ENCODE measurements around the gene PTHLH.

Gene PTHLH

GRCh38 chr12:27982951-27983350 lies 10.4 kb upstream of the PTHLH start:
- peaks cover 15% of the 10 kb centered on the region for H3K4me1 ChIP-seq (ENCODE audit: low read depth, poor library complexity, severe bottlenecking)
- no peak overlapping the region for H3K27ac ChIP-seq
- H3K4me3 ChIP-seq (IDR thresholded peaks at IDR 0.05; ENCODE audit: insufficient read depth, low read depth, low read length), result no peak overlapping the region
- H3K36me3 ChIP-seq (ENCODE audit: insufficient read depth), result no peaks in the 10 kb centered on the region
- H3K79me2 ChIP-seq (ENCODE audit: insufficient read depth, low read depth), result no peaks in the 10 kb centered on the region
- H3K4me2 ChIP-seq, result no peak overlapping the region
- H3K9ac ChIP-seq, result no peak overlapping the region
- no peaks in the 10 kb centered on the region for H4K20me1 ChIP-seq (ENCODE audit: insufficient read depth)
- no peak for TF ChIP-seq CTCF (conservative IDR thresholded peaks at IDR 0.05; ENCODE audit: low read depth, low read length)
- no peak overlapping the region for H2AFZ ChIP-seq (ENCODE audit: low read depth)
- no peaks in the 10 kb centered on the region for H3K27me3 ChIP-seq (ENCODE audit: insufficient read depth, low read depth)

GRCh38 chr12:27982385-27982784 lies 9.9 kb upstream of the PTHLH start:
- Histone ChIP-seq H3K27ac (no peak overlapping the region), H2AFZ (ENCODE audit: low read depth) (no peak overlapping the region), H3K79me2 (ENCODE audit: insufficient read depth, low read depth) (no peaks in the 10 kb centered on the region), H3K4me2 (no peak overlapping the region), H3K9ac (no peak overlapping the region), H3K4me1 (ENCODE audit: low read depth, poor library complexity, severe bottlenecking) (peaks cover 16% of the 10 kb centered on the region), H3K4me3 (IDR thresholded peaks at IDR 0.05; ENCODE audit: insufficient read depth, low read depth, low read length) (no peak overlapping the region), H3K27me3 (ENCODE audit: insufficient read depth, low read depth) (no peaks in the 10 kb centered on the region), H3K36me3 (ENCODE audit: insufficient read depth) (no peaks in the 10 kb centered on the region), H4K20me1 (ENCODE audit: insufficient read depth) (no peaks in the 10 kb centered on the region)
- TF ChIP-seq CTCF (conservative IDR thresholded peaks at IDR 0.05; ENCODE audit: low read depth, low read length), result no peak

- Histone ChIP-seq H3K79me2 (ENCODE audit: insufficient read depth, low read depth) (no peaks in the 10 kb centered on the region), H3K4me3 (IDR thresholded peaks at IDR 0.05; ENCODE audit: insufficient read depth, low read depth, low read length) (no peak overlapping the region), H3K4me1 (ENCODE audit: low read depth, poor library complexity, severe bottlenecking) (peaks cover 16% of the 10 kb centered on the region), H3K36me3 (ENCODE audit: insufficient read depth) (no peaks in the 10 kb centered on the region), H2AFZ (ENCODE audit: low read depth) (no peak overlapping the region), H3K4me2 (no peak overlapping the region), H4K20me1 (ENCODE audit: insufficient read depth) (no peaks in the 10 kb centered on the region), H3K27ac (no peak overlapping the region), H3K27me3 (ENCODE audit: insufficient read depth, low read depth) (no peaks in the 10 kb centered on the region), H3K9ac (no peak overlapping the region)
- TF ChIP-seq CTCF (conservative IDR thresholded peaks at IDR 0.05; ENCODE audit: low read depth, low read length), result no peak
Observed at GRCh38 chr12:27981874-27982273, 9.3 kb upstream of the PTHLH start.

- H3K4me3 ChIP-seq (IDR thresholded peaks at IDR 0.05; ENCODE audit: insufficient read depth, low read depth, low read length), result no peak overlapping the region
- no peaks in the 10 kb centered on the region for H4K20me1 ChIP-seq (ENCODE audit: insufficient read depth)
- TF ChIP-seq CTCF (conservative IDR thresholded peaks at IDR 0.05; ENCODE audit: low read depth, low read length), result no peak
- H3K36me3 ChIP-seq (ENCODE audit: insufficient read depth), result no peaks in the 10 kb centered on the region
- peak overlapping the region; percentile 2; the same call in 1 of the 2 replicates for H3K4me2 ChIP-seq
- H3K27ac ChIP-seq, result no peak overlapping the region
- peaks cover 16% of the 10 kb centered on the region for H3K4me1 ChIP-seq (ENCODE audit: low read depth, poor library complexity, severe bottlenecking)
- no peak overlapping the region for H2AFZ ChIP-seq (ENCODE audit: low read depth)
- H3K79me2 ChIP-seq (ENCODE audit: insufficient read depth, low read depth), result no peaks in the 10 kb centered on the region
- H3K9ac ChIP-seq, result no peak overlapping the region
- H3K27me3 ChIP-seq (ENCODE audit: insufficient read depth, low read depth), result no peaks in the 10 kb centered on the region
Observed at GRCh38 chr12:27979145-27979544, 6.6 kb upstream of the PTHLH start.
